Measurements from ENCODE around the gene EMILIN3. TPM values are rescaled to one million over a fixed set of nuclear protein-coding genes. Genes with fewer than 3 reads are reported as not detected.

The EMILIN3 gene
- total and polyA plus RNA-seq, 5 donors, result 2.1 to 7.4 (median 4.8) TPM

DNA sequence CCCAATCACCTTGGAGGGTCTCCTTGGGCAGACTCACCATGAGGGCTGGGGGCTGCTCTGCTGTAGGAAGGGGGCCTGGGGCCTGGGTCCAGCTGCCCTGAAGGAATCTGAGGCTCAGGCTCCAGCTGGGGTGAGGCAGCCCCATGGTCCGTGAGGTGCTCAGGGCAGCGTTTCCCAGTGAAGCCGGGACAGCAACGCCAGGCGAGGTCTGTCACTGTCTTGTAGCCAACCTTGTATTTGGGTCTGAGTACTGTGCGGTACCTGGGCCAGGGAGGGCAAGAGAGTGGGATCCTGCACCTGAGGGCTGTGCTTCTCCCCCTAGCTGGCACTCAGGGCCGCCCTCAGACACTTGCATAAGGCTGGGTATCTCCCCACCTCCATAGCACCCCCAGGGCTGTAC is 3.0 kb downstream of the EMILIN3 start:
- no peaks in the 10 kb centered on the region for H3K9me3 ChIP-seq (ENCODE audit: control insufficient read depth, low read length)
- intact Hi-C loops (cut with DNase I), result loop anchor here in 2 of 4 donors (5.0 kb wide), 1 partner anchor 44 kb away; no protein-coding TSS in a partner anchor
- WGBS, result 96% methylated on average over 7 of the region's 7 CpGs
- no peak overlapping the region for H3K27ac ChIP-seq (ENCODE audit: low read length)
- H3K4me1 ChIP-seq (ENCODE audit: control insufficient read depth, insufficient read depth, low read length), result no peaks in the 10 kb centered on the region
- peak in 2 of 3 donors; percentile 19 to 30 for DNase-seq
- H3K4me3 ChIP-seq (ENCODE audit: low read length), result no peak overlapping the region
- no peak for ATAC-seq
- no peaks in the 10 kb centered on the region for H3K27me3 ChIP-seq (ENCODE audit: control insufficient read depth, insufficient read depth)

DNA sequence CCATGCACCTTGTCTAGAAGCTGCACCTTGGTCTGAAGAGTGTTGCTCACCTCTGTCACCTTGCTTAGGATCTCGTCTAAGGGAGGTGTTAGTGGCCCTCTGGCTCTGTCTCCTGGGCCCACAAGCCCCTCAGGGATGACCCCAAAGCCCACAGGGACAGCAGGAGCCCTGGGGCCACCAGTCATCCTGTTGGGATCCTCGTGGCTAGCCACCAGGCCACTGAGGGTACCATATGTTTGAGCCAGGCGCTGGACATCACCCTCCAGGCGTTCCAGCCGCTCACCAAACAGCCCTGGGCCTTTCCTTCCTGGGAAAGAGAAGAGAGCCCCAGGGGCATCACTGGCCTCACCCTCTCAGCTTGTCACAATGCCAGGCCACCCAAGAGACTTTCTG is 3.9 kb downstream of the EMILIN3 start:
- WGBS, result 90% methylated on average over 5 of the region's 5 CpGs
- Histone ChIP-seq H3K9me3 (ENCODE audit: control insufficient read depth, low read length) (no peaks in the 10 kb centered on the region), H3K27ac (ENCODE audit: low read length) (no peak overlapping the region), H3K4me1 (ENCODE audit: control insufficient read depth, insufficient read depth, low read length) (no peaks in the 10 kb centered on the region), H3K4me3 (ENCODE audit: low read length) (no peak overlapping the region), H3K27me3 (ENCODE audit: control insufficient read depth, insufficient read depth) (no peaks in the 10 kb centered on the region)
- ATAC-seq, result no peak
- intact Hi-C loops (cut with DNase I), result loop anchor here in 2 of 4 donors (5.0 kb wide), 1 partner anchor 45 kb away; no protein-coding TSS in a partner anchor
- peak in 2 of 3 donors; percentile 27 to 28 for DNase-seq

DNA sequence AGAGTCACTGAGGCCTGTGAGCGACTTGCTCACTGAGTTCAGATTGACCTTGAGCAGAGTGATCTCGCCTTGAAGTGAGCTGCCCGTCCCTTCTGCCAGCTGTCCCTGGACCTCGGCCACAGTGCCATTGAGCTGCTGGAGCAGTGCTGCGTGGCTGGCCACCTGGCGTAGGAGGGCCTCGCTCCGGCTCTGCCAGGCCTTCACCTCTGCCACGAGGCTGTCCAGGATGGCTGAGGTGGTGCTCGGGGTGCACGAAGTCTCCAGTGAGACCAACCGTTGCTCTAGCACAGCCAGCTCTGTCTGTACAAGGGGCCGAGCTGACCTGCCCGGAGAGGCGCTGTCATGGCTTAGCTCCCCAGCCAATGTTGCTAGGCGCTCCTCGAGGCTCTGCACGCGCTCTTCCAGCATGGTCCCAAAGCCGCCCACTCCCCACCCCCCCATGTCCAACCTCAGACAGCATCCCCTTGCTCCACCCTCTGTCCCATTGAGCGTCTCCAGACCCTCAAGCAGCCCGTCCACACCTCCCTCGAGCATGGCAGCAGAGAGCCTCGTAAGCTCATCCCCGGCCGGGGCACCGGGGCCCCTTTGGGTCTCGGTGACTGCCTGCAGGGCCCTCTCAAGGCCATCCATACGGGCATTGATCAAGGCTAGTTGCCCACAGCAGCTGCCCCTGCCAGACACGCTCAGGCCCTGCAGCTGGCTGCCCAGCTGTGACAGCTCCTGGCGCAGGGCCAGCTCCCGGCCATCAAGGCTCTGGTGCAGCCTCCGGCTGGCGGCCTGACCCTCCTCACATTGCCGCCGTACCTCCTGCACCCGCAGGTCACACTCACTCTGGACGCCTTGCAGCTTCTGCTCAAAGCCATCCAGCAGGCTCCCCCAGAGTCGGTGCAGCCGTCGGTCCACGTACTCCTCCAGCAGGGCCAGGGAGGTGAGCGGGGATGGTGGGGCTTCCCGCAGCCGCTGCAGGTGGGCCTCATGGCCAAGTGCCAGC is 4.6 kb downstream of the EMILIN3 start:
- no peak overlapping the region for H3K4me3 ChIP-seq (ENCODE audit: low read length)
- intact Hi-C loops (cut with DNase I), result loop anchor here in 2 of 4 donors (5.0 kb wide), 1 partner anchor 45 kb away; no protein-coding TSS in a partner anchor
- H3K27me3 ChIP-seq (ENCODE audit: control insufficient read depth, insufficient read depth), result no peaks in the 10 kb centered on the region
- H3K27ac ChIP-seq (ENCODE audit: low read length), result no peak overlapping the region
- DNase-seq (peak in 2 of 3 donors; percentile 74 to 78), ATAC-seq (peak; percentile 1 to 8)
- H3K9me3 ChIP-seq (ENCODE audit: control insufficient read depth, low read length), result no peaks in the 10 kb centered on the region
- H3K4me1 ChIP-seq (ENCODE audit: control insufficient read depth, insufficient read depth, low read length), result no peaks in the 10 kb centered on the region
- 77% methylated on average over 45 of the region's 45 CpGs for WGBS

DNA sequence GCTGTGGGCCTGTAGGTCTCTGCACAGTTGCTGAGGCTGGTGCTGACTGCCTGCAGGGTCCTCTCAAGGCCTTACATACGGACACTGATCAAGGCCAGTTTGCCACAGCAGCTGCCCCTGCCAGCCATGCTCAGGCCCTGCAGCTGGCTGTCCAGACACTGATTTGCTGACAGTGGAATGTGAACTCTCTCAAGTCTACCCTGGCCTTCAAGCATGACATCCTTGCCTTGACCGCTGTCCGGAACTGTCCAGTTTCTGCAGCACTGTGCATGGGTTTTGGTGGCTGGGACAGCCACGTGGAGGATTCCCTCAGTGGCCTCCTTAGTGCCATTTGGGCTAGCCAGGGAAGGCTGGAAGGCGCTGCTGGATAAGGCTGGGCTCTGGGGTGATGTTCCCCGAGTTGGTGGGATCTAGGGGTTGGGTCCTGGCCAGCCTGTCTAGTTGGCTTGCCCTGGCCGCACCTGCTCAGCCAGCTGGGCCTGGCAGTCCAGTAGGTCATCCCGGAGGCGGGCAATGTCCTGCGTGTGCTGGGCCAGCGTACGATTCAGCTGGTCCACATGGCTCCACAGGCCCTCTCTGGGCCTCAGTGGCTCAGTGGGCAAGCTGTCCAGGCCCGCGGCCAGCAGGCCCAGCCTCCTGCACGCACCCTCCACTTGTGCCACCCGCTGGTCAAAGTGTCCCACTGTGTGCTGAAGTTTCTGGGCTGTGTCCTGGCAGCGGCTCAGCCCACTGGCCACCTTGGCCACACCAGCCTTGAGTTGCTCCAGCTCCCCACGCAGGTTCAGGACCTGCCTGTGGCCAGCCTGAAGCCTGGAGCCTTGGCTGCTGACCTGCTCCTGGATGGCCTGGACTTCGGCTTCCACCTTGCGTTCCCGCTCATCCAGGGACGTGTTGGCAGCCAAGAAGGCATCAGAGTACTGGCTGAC is 5.5 kb downstream of the EMILIN3 start:
- 90% methylated on average over 22 of the region's 22 CpGs for WGBS
- intact Hi-C loops (cut with DNase I), result loop anchor here in 2 of 4 donors (5.0 kb wide), 1 partner anchor 46 kb away; no protein-coding TSS in a partner anchor
- H3K27ac ChIP-seq (ENCODE audit: low read length), result peak overlapping the region; percentile 15
- peak in 1 of 2 donors; percentile 2 for ATAC-seq
- H3K27me3 ChIP-seq (ENCODE audit: control insufficient read depth, insufficient read depth), result no peaks in the 10 kb centered on the region
- H3K9me3 ChIP-seq (ENCODE audit: control insufficient read depth, low read length), result no peaks in the 10 kb centered on the region
- H3K4me1 ChIP-seq (ENCODE audit: control insufficient read depth, insufficient read depth, low read length), result no peaks in the 10 kb centered on the region
- DNase-seq, result peak in 2 of 3 donors; percentile 48 to 55
- H3K4me3 ChIP-seq (ENCODE audit: low read length), result no peak overlapping the region

DNA sequence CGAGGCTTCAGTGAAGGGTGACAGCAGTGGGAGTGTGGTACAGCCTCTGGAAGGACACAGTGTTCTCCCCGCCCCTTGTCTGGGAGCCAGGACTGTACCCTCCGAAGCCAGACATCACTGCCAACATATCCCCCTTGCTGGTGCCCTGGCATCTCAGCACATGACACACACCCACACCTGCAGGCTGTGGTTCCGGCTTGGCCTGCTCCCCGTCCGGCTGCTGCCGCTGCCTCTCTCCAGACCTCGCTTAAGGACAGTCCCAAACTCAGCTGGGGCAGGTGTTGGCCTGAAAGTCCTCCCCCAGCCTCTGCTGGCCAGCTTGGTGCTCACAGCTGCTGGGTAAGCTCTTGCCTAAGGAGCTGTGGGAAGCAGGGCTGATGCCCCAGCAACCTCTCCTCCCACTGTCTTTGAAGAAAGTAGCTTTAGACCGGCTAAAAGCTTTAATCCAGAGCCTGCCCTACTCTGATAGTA is 7.0 kb downstream of the EMILIN3 start:
- peak; percentile 8 to 36 for ATAC-seq
- Histone ChIP-seq H3K4me3 (ENCODE audit: low read length) (no peak overlapping the region), H3K9me3 (ENCODE audit: control insufficient read depth, low read length) (no peaks in the 10 kb centered on the region), H3K27ac (ENCODE audit: low read length) (peak overlapping the region; percentile 13), H3K4me1 (ENCODE audit: control insufficient read depth, insufficient read depth, low read length) (no peaks in the 10 kb centered on the region), H3K27me3 (ENCODE audit: control insufficient read depth, insufficient read depth) (no peaks in the 10 kb centered on the region)
- peak in 2 of 3 donors; percentile 63 to 80 for DNase-seq
- WGBS, result 72% methylated on average over 9 of the region's 9 CpGs
- intact Hi-C loops (cut with DNase I), result loop anchor here in 2 of 4 donors (5.0 kb wide), 1 partner anchor 48 kb away; no protein-coding TSS in a partner anchor

DNA sequence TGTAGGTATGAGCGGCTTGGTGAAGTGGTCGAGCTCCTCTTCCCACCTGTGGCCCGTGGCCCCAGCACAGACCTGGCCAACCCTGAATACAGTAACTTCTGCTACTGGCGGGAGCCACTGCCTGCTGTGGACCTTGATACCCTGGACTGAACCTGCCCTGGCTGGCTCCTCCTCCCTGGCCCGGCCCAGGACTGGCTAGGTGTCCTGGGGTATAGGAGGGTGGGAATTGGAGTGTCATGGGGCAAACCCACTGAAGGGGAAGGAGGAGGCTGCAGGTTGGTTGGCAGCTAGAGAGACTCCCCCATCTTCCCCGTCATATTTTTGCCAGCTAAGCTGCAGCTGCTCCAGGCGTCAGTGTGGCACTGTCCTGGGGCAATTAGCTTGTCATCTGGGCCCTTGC is 7.9 kb downstream of the EMILIN3 start:
- no peak for ATAC-seq
- no peak overlapping the region for H3K27ac ChIP-seq (ENCODE audit: low read length)
- no peaks in the 10 kb centered on the region for H3K27me3 ChIP-seq (ENCODE audit: control insufficient read depth, insufficient read depth)
- 94% methylated on average over 7 of the region's 7 CpGs for WGBS
- no peaks in the 10 kb centered on the region for H3K9me3 ChIP-seq (ENCODE audit: control insufficient read depth, low read length)
- DNase-seq, result peak in 2 of 3 donors; percentile 38 to 46
- no peaks in the 10 kb centered on the region for H3K4me1 ChIP-seq (ENCODE audit: control insufficient read depth, insufficient read depth, low read length)
- no peak overlapping the region for H3K4me3 ChIP-seq (ENCODE audit: low read length)
- intact Hi-C loops (cut with DNase I), result no loop called here

DNA sequence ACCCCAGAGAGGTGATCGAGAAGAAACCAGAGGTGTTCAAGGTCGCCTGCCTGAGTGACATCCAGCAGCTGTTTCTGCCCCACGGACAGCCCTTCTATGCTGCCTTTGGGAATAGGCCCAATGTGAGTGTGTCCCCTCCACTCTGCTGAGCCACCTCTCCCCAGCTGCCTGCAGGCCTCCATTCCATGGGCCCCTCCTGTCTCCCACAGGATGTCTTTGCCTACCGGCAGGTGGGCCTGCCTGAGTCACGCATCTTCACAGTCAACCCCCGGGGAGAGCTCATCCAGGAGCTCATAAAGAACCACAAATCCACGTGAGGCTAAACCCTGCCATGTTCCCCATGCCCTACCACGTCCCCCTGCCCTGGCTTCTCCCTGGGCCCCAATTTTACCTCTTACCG is 8.4 kb downstream of the EMILIN3 start:
- Histone ChIP-seq H3K4me3 (ENCODE audit: low read length) (no peak overlapping the region), H3K27me3 (ENCODE audit: control insufficient read depth, insufficient read depth) (no peaks in the 10 kb centered on the region), H3K9me3 (ENCODE audit: control insufficient read depth, low read length) (no peaks in the 10 kb centered on the region), H3K27ac (ENCODE audit: low read length) (no peak overlapping the region), H3K4me1 (ENCODE audit: control insufficient read depth, insufficient read depth, low read length) (no peaks in the 10 kb centered on the region)
- intact Hi-C loops (cut with DNase I), result no loop called here
- DNase-seq, result peak in 2 of 3 donors; percentile 26 to 34
- ATAC-seq, result no peak
- WGBS, result 91% methylated on average over 9 of the region's 9 CpGs

DNA sequence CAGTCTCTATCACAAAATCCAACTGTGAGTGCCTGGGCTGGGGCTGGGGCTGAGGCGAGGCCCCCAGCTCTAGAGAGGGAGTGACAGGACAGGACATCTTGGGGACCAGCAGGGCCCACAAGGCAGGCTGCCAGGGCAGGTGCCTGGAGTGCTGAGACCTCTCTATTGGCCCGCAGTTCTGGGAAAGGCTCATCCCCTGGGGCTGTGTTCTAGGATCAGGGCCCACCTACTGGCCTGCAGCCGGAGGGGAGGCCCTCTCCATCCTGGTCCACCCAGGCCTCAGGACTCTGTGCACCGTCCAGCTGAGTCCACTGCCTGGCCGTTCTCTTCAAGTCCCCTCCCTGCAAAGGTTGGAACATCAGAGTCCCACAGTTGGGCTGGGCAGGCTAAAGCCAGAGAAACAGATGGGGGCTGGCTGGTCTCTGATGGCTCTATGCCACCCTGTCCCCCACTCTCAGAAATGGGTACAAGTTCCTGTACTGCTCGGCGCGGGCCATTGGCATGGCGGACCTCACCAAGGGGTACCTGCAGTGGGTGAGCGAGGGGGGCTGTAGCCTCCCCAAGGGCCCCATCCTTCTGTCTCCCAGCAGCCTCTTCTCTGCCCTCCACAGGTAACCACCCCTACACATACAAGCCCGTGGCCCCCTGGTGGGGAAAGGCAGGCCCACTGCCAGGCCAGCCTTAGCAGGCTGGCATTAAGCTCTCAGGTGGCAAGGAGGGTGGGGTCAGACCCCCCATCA is 9.0 kb downstream of the EMILIN3 start:
- H3K27ac ChIP-seq (ENCODE audit: low read length), result no peak overlapping the region
- no peaks in the 10 kb centered on the region for H3K4me1 ChIP-seq (ENCODE audit: control insufficient read depth, insufficient read depth, low read length)
- H3K27me3 ChIP-seq (ENCODE audit: control insufficient read depth, insufficient read depth), result no peaks in the 10 kb centered on the region
- 82% methylated on average over 11 of the region's 11 CpGs for WGBS
- no peak for ATAC-seq
- DNase-seq, result peak in 2 of 3 donors; percentile 69 to 70
- H3K9me3 ChIP-seq (ENCODE audit: control insufficient read depth, low read length), result no peaks in the 10 kb centered on the region
- intact Hi-C loops (cut with DNase I), result no loop called here
- H3K4me3 ChIP-seq (ENCODE audit: low read length), result no peak overlapping the region

DNA sequence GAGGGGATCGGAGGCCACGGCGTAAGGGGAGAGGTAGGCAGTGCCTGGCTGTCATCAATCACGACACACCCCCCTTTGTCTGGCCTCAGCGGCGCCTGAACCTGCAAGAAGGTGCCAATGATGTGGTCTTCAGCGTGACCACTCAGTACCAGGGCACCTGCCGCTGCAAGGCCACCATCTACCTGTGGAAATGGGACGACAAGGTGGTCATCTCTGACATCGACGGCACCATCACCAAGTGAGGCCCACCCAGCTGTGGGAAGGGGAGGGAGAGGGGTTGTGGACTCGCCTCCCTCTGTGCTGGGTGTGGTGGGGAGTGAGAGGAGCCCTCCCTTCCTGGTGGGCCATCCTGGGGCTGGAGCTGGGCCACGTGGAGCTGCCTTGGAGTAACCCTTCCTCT is 9.7 kb downstream of the EMILIN3 start:
- 76% methylated on average over 13 of the region's 13 CpGs for WGBS
- DNase-seq (peak in 2 of 3 donors; percentile 50 to 54), ATAC-seq (no peak)
- Histone ChIP-seq H3K27ac (ENCODE audit: low read length) (no peak overlapping the region), H3K27me3 (ENCODE audit: control insufficient read depth, insufficient read depth) (no peaks in the 10 kb centered on the region), H3K4me1 (ENCODE audit: control insufficient read depth, insufficient read depth, low read length) (no peaks in the 10 kb centered on the region), H3K4me3 (ENCODE audit: low read length) (no peak overlapping the region), H3K9me3 (ENCODE audit: control insufficient read depth, low read length) (no peaks in the 10 kb centered on the region)
- intact Hi-C loops (cut with DNase I), result no loop called here

DNA sequence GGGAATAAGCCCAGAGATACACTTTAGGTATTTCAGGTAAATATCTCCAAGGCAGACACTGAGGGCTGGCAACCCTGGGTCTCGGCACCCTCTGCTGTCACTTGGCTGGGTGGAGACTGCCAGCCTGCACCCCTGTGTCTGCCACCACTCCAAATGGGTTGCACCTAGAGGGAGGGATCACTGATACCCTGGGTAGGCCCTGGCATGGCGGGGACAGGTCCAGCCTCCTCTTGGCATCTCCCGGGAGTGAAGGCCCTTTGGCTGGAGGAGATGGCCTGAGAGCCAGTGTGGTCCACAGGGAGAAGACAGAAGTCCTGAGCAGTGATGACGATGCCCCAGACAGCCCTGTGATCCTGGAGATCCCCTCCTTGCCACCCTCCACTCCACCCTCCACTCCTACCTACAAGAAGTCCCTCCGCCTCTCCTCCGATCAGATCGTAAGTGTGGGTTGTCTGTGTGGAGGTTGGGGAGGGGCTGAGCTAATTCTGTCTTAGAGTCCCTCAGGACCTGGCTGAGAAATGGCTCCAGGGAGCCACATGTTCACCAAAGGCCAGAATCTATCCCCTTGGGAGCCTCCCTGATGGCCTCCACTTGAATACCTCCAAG is 10.9 kb downstream of the EMILIN3 start:
- H3K27me3 ChIP-seq (ENCODE audit: control insufficient read depth, insufficient read depth), result no peaks in the 10 kb centered on the region
- 86% methylated on average over 7 of the region's 7 CpGs for WGBS
- H3K4me3 ChIP-seq (ENCODE audit: low read length), result no peak overlapping the region
- H3K4me1 ChIP-seq (ENCODE audit: control insufficient read depth, insufficient read depth, low read length), result no peaks in the 10 kb centered on the region
- DNase-seq (peak in 1 of 3 donors; percentile 39), ATAC-seq (no peak)
- intact Hi-C loops (cut with DNase I), result no loop called here
- H3K9me3 ChIP-seq (ENCODE audit: control insufficient read depth, low read length), result no peaks in the 10 kb centered on the region
- no peak overlapping the region for H3K27ac ChIP-seq (ENCODE audit: low read length)

All from right cardiac atrium (tissue), 5 donors.